Spleen (tissue), 7 donors: Measurements from ENCODE around the gene CLDN2.

Experiments
- POLR2A ChIP-seq, 3 donors: fragments of 450-650 bp; IDR thresholded peaks; one replicate each; pipeline ENCODE4 v1.5.1; 2017; ENCODE audit warnings: antibody characterized with exemption in 3 of 3, mild to moderate bottlenecking in 1 of 3
- TF ChIP-seq, protein P1 (sequence below), 11 experiments: fragments of 200-600 bp in 7 of 11; fragments of 450-650 bp in 4 of 11; sonication (generic) in 4 of 11; IDR thresholded peaks in 8 of 11; conservative IDR thresholded peaks in 3 of 11; 1 replicate in 7 of 11; 2 replicates in 4 of 11; pipeline versions ENCODE4 v1.4.0 to v1.8.0; 2016 to 2021; ENCODE audit warnings: antibody characterized with exemption in 11 of 11, inconsistent platforms in 4 of 11, mild to moderate bottlenecking in 1 of 11
- donor health status: DM: no; HTN: no; CAD: no; lungs with moderate emphysema.
- donor health status: DM: no; HTN: no; CAD: no.
- donor health status: DM: no; HTN: no; CAD: no.

DNA sequence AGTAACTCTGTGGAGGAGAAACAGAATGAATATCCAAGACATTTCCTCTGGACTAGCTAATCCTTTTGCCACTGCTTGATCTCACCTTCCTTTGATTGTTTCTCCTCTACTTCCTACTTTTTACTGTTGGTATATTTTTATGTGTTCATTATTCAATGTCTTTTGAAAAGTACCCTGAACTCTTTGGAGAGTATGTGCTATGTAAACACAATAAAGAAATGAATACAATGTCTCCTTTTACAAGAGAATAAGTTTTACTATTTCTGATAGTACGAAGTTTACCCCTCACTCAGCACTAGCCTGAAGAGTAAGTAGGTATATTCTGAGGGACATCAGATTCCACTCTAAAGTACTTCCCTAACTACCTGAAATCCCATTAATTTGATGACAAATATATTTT is 19.9 kb downstream of the CLDN2 start:
- TF ChIP-seq, protein P1, sequence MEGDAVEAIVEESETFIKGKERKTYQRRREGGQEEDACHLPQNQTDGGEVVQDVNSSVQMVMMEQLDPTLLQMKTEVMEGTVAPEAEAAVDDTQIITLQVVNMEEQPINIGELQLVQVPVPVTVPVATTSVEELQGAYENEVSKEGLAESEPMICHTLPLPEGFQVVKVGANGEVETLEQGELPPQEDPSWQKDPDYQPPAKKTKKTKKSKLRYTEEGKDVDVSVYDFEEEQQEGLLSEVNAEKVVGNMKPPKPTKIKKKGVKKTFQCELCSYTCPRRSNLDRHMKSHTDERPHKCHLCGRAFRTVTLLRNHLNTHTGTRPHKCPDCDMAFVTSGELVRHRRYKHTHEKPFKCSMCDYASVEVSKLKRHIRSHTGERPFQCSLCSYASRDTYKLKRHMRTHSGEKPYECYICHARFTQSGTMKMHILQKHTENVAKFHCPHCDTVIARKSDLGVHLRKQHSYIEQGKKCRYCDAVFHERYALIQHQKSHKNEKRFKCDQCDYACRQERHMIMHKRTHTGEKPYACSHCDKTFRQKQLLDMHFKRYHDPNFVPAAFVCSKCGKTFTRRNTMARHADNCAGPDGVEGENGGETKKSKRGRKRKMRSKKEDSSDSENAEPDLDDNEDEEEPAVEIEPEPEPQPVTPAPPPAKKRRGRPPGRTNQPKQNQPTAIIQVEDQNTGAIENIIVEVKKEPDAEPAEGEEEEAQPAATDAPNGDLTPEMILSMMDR (IDR thresholded peaks at IDR 0.05 in 8 of 11, conservative IDR thresholded peaks at IDR 0.05 in 3 of 11), result no peak
- TF ChIP-seq POLR2A (IDR thresholded peaks at IDR 0.05), result no peak
